Ascending aorta (tissue), 2 donors: ENCODE data around the gene BOC. TPM values are rescaled to one million over a fixed set of nuclear protein-coding genes. Genes with fewer than 3 reads are reported as not detected.
A peak's percentile ranks its signal among the peaks of the same experiment; 100 is the strongest.

Experiments used
- DNase-seq, 2 donors: peaks; one replicate each; pipeline ENCODE4 v3.0.0-alpha.2; 2019; ENCODE audit warnings: low spot score in 2 of 2
- H3K27ac ChIP-seq, 2 donors: fragments of 200-600 bp; sonication (generic); one replicate each; pipeline ENCODE4 v1.5.1; 2016 to 2017; ENCODE audit warnings: mild to moderate bottlenecking in 1 of 2
- H3K27me3 ChIP-seq: fragments of 200-600 bp; sonication (generic); one replicate; pipeline ENCODE4 v1.5.1; 2017
- H3K36me3 ChIP-seq, 2 donors: fragments of 200-600 bp; sonication (generic); one replicate each; pipeline ENCODE4 v1.5.1; 2016
- H3K4me1 ChIP-seq, 2 donors: fragments of 200-600 bp; sonication (generic); one replicate each; pipeline ENCODE4 v1.5.1; 2016 to 2017; ENCODE audit warnings: mild to moderate bottlenecking in 1 of 2
- H3K4me3 ChIP-seq, 2 donors: fragments of 200-600 bp; sonication (generic); one replicate each; pipeline ENCODE4 v1.5.1; 2016 to 2017; ENCODE audit warnings: mild to moderate bottlenecking in 1 of 2
- H3K9me3 ChIP-seq, 2 donors: fragments of 200-600 bp; sonication (generic); one replicate each; pipeline ENCODE4 v1.5.1; 2016
- intact Hi-C: fragments of 100-400 bp; cut with DNase I; formaldehyde crosslinking; loops from one replicate; pipeline ENCODE4 v1.15.1; 2023
- total RNA-seq: library from RNA; depleted of rRNA; stranded (reverse); fragments of >200 nt; gene quantifications from one replicate; pipeline ENCODE4 v1.1.0, GENCODE V29; 2016
- TF ChIP-seq, protein P1 (sequence below), 3 experiments: fragments of 200-600 bp in 2 of 3; fragments of 450-650 bp in 1 of 3; sonication (generic) in 2 of 3; IDR thresholded peaks; one replicate each; pipeline ENCODE4 v1.5.1; 2016 to 2019; ENCODE audit warnings: antibody characterized with exemption in 3 of 3, mild to moderate bottlenecking in 1 of 3, moderate library complexity in 1 of 3

BOC gene
- total RNA-seq, 1 donor from 2014 or later, result 31.3 TPM

DNA sequence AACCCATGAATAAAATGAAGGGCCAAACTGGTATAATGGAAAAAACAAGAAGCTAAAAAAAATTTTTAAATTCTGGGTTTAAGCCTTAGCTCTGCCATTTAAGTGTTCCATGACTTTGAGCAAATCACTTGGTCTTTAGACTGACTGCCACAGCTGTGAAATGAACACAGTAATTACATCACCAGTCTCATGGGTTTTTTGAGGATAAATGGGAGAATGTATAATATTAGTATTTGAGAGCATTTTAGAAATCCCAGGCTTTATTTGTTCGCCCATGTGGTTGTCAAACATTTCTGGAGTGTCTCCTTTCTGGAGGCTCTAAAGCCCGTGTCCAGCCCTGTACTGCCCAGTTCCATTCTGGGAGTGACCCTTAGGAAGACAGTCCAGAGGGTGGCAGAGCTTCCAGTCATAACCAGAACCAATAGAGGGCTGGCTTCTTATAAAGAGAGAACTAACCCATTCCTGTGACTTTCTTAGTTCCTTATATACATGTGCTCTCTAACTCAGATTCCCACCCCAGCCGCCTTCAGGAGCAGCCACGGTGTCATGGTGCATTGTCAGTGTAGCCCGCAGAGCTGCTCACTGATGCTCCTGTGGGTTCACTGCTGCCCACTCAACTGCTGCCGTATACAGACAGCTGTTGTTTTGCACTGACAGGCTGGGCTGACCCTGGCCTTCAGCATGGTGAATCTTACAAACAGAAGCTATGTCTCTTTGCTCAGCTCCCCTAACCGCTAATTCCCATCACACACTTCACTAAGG lies 44.7 kb downstream of the BOC start:
- no peak for DNase-seq
- no peak overlapping the region for H3K4me3 ChIP-seq
- intact Hi-C loops, result no loop called here
- H3K36me3 ChIP-seq, result peaks cover 0 to 5% of the 10 kb centered on the region in 2 donors
- peak overlapping the region in 1 of 2 donors; percentile 79 for H3K27ac ChIP-seq
- TF ChIP-seq, protein P1, sequence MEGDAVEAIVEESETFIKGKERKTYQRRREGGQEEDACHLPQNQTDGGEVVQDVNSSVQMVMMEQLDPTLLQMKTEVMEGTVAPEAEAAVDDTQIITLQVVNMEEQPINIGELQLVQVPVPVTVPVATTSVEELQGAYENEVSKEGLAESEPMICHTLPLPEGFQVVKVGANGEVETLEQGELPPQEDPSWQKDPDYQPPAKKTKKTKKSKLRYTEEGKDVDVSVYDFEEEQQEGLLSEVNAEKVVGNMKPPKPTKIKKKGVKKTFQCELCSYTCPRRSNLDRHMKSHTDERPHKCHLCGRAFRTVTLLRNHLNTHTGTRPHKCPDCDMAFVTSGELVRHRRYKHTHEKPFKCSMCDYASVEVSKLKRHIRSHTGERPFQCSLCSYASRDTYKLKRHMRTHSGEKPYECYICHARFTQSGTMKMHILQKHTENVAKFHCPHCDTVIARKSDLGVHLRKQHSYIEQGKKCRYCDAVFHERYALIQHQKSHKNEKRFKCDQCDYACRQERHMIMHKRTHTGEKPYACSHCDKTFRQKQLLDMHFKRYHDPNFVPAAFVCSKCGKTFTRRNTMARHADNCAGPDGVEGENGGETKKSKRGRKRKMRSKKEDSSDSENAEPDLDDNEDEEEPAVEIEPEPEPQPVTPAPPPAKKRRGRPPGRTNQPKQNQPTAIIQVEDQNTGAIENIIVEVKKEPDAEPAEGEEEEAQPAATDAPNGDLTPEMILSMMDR (IDR thresholded peaks at IDR 0.05), result no peak
- H3K4me1 ChIP-seq, result peaks cover 6 to 22% of the 10 kb centered on the region in 2 donors
- H3K27me3 ChIP-seq, result no peaks in the 10 kb centered on the region
- H3K9me3 ChIP-seq, result no peaks in the 10 kb centered on the region

DNA sequence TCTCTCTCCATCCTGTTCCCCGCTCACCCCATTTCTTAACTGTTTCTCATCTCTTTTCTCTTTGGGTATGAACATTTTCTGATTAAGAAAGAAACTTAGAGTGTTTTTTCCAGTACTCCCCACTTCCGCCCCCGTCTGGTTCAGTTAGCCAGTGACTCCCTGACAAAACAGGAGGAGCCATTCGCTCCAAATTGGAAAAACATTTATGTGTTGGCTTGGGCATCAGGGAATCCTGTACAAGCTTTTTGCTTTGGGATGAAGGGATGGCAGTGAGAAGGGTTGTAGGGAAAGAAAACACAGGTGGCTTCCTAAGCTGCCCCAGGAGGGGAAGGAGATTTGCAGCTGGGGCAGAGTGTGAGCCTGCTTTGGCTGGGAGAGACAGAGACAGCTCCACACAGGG lies 47.0 kb downstream of the BOC start:
- TF ChIP-seq, protein P1 (IDR thresholded peaks at IDR 0.05), result no peak
- Histone ChIP-seq H3K27me3 (no peaks in the 10 kb centered on the region), H3K4me3 (no peak overlapping the region), H3K4me1 (peaks cover 6 to 29% of the 10 kb centered on the region in 2 donors), H3K36me3 (no peaks in the 10 kb centered on the region), H3K9me3 (no peaks in the 10 kb centered on the region), H3K27ac (peak overlapping the region in 1 of 2 donors; percentile 74)
- DNase-seq, result no peak
- intact Hi-C loops, result no loop called here

DNA sequence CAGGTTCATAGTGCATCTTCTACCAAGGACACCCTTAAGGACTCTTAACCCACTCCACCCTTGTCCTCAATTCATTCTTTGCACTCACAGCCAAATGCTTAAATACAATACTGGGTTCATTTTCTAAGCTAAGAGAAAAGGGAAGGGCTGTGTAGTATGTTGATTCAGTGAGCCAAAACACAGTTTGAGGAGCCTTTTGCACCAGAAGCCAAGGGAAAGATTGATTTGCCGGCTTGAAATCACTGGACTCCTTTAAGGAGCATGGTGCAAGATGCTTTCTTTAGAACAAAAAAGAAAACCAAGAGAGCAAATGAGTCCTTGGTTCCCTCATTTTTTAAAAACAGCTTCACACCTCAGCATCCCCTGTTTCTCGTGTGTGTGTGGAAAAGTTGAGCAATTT lies 47.8 kb downstream of the BOC start:
- peaks cover 6 to 23% of the 10 kb centered on the region in 2 donors for H3K4me1 ChIP-seq
- no peak overlapping the region for H3K4me3 ChIP-seq
- intact Hi-C loops, result no loop called here
- H3K36me3 ChIP-seq, result no peaks in the 10 kb centered on the region
- no peaks in the 10 kb centered on the region for H3K9me3 ChIP-seq
- no peak for DNase-seq
- peak overlapping the region; percentile 74 to 75 for H3K27ac ChIP-seq
- H3K27me3 ChIP-seq, result no peaks in the 10 kb centered on the region
- TF ChIP-seq, protein P1 (IDR thresholded peaks at IDR 0.05), result no peak

GRCh38 chr3:113261063-113261625 lies 49.8 kb downstream of the BOC start:
- no peaks in the 10 kb centered on the region for H3K36me3 ChIP-seq
- DNase-seq, result peak in 1 of 2 donors; percentile 64
- peak overlapping the region in 1 of 2 donors; percentile 21 for H3K4me3 ChIP-seq
- TF ChIP-seq, protein P1 (IDR thresholded peaks at IDR 0.05), result no peak
- intact Hi-C loops, result loop anchor here (5.0 kb wide), 1 partner anchor 49 kb away; the partner anchor contains the start of gene BOC
- H3K27me3 ChIP-seq, result no peaks in the 10 kb centered on the region
- H3K4me1 ChIP-seq, result peaks cover 0 to 16% of the 10 kb centered on the region in 2 donors
- H3K27ac ChIP-seq, result peak overlapping the region; percentile 75 to 78
- no peaks in the 10 kb centered on the region for H3K9me3 ChIP-seq

DNA sequence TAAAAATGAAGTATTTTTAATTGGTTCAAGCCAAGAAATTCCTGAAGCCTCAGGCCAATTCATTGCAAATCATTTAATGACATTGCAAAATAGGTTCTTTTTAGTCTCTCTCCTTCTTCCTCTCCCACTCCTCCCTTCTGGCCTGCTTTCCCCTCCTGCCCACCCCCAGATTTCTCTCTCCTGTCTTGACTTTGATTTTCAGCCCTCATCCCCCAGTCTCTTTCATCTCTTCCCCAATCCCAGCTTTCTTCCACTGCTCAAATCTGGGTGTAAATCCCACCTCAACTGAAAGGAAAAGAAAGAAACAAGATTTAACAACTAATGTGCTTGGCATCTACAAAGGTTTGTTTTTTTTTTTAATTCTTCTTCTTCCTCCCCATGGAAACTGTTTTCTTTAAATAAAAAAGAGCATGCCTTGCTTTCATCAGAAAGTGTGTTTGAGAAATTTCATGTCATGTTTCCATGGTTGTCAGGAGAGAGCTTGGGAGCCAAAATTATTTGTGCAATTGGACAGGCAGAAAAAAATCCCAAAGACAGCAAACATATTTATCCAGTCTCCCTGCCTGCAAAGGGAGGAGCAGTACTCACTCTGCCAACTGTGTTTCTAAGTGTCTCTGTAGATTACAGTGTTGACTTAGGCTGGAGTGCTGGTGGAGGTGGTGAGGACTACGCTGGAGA lies 50.4 kb downstream of the BOC start:
- Histone ChIP-seq H3K4me1 (peaks cover 0 to 16% of the 10 kb centered on the region in 2 donors), H3K27ac (peak overlapping the region; percentile 75 to 78), H3K4me3 (peak overlapping the region in 1 of 2 donors; percentile 21), H3K27me3 (no peaks in the 10 kb centered on the region), H3K9me3 (no peaks in the 10 kb centered on the region), H3K36me3 (no peaks in the 10 kb centered on the region)
- DNase-seq, result no peak
- TF ChIP-seq, protein P1 (IDR thresholded peaks at IDR 0.05), result no peak
- intact Hi-C loops, result loop anchor here (5.0 kb wide), 1 partner anchor 49 kb away; the partner anchor contains the start of gene BOC
